ENCODE data around the gene NCBP1.
"Not testable (repeated sequence)": the region's sequence is repeated elsewhere in the genome, so short reads cannot be mapped to it uniquely, and the experiment has no call there.

Gene NCBP1

GRCh38 chr9:97632985-97633858 lies at the start of gene NCBP1, which contains the start of gene TSTD2:
Gene NCBP1 (plus strand): TSS chr9:97633821. CDS start chr9:97633882, 61 bp downstream.
Gene TSTD2 (minus strand): TSS chr9:97633368. CDS start chr9:97627562, 5,806 bp downstream.
- peak; percentile 96 to 97 for DNase-seq

- not testable (repeated sequence) for DNase-seq
These were observed 48.8 kb upstream of the NCBP1 start for GRCh38 chr9:97584778-97585177.

- DNase-seq: not testable (repeated sequence)
These were observed 46.7 kb upstream of the NCBP1 start for GRCh38 chr9:97586909-97587308.

- DNase-seq: no peak
These were observed 42.1 kb upstream of the NCBP1 start for GRCh38 chr9:97591535-97591934.

- DNase-seq: no peak
These were observed 41.5 kb upstream of the NCBP1 start for GRCh38 chr9:97592126-97592525.

GRCh38 chr9:97593960-97594359 lies 39.7 kb upstream of the NCBP1 start:
- no peak for DNase-seq

- no peak for DNase-seq
These were observed 39.2 kb upstream of the NCBP1 start for GRCh38 chr9:97594381-97594921.

GRCh38 chr9:97596906-97597305 lies 36.7 kb upstream of the NCBP1 start:
- DNase-seq: no peak

GRCh38 chr9:97598461-97599288 lies 34.9 kb upstream of the NCBP1 start:
- DNase-seq: peak; percentile 48 to 58

- no peak for DNase-seq
These were observed 34.2 kb upstream of the NCBP1 start for GRCh38 chr9:97599314-97599846.

GRCh38 chr9:97600531-97601227 lies 32.9 kb upstream of the NCBP1 start:
- no peak for DNase-seq

- DNase-seq: no peak
These were observed 32.3 kb upstream of the NCBP1 start for GRCh38 chr9:97601228-97601898.

- DNase-seq: no peak
These were observed 31.2 kb upstream of the NCBP1 start for GRCh38 chr9:97602430-97602829.

GRCh38 chr9:97604901-97605645 lies 28.5 kb upstream of the NCBP1 start:
- DNase-seq: no peak

GRCh38 chr9:97615439-97616072 lies 18.1 kb upstream of the NCBP1 start:
- peak; percentile 15 to 16 for DNase-seq

GRCh38 chr9:97617939-97618416 lies 15.6 kb upstream of the NCBP1 start:
- DNase-seq: no peak

GRCh38 chr9:97620063-97620462 lies 13.6 kb upstream of the NCBP1 start:
- not testable (repeated sequence) for DNase-seq

- DNase-seq: not testable (repeated sequence)
These were observed 11.1 kb upstream of the NCBP1 start for GRCh38 chr9:97622483-97622882.

GRCh38 chr9:97623946-97624345 lies 9.7 kb upstream of the NCBP1 start:
- no peak for DNase-seq

- DNase-seq: no peak
These were observed 8.0 kb upstream of the NCBP1 start for GRCh38 chr9:97625620-97626019.

Data from NCI-H1930 (cell line).